Measurements from ENCODE around the gene HCAR2.
"Not testable (repeated sequence)": the region's sequence is repeated elsewhere in the genome, so short reads cannot be mapped to it uniquely, and the experiment has no call there.

HCAR2 gene

GRCh38 chr12:122701481-122701880 lies 1.7 kb downstream of the HCAR2 start:
- H3K4me3 ChIP-seq (replicated peaks; ENCODE audit: low read depth, low read length): not testable (repeated sequence)
- DNase-seq (ENCODE audit: extremely low read depth, low read depth): peak; percentile 50

- not testable (repeated sequence) for H3K4me3 ChIP-seq (replicated peaks; ENCODE audit: low read depth, low read length); DNase-seq (ENCODE audit: extremely low read depth, low read depth)
Measured at GRCh38 chr12:122700038-122700710, 3.0 kb downstream of the HCAR2 start.

- DNase-seq (ENCODE audit: extremely low read depth, low read depth); H3K4me3 ChIP-seq (replicated peaks; ENCODE audit: low read depth, low read length): not testable (repeated sequence)
Measured at GRCh38 chr12:122696922-122697321, 6.2 kb downstream of the HCAR2 start.

GRCh38 chr12:122691566-122691965 lies 11.6 kb downstream of the HCAR2 start:
- TF ChIP-seq, protein P1, sequence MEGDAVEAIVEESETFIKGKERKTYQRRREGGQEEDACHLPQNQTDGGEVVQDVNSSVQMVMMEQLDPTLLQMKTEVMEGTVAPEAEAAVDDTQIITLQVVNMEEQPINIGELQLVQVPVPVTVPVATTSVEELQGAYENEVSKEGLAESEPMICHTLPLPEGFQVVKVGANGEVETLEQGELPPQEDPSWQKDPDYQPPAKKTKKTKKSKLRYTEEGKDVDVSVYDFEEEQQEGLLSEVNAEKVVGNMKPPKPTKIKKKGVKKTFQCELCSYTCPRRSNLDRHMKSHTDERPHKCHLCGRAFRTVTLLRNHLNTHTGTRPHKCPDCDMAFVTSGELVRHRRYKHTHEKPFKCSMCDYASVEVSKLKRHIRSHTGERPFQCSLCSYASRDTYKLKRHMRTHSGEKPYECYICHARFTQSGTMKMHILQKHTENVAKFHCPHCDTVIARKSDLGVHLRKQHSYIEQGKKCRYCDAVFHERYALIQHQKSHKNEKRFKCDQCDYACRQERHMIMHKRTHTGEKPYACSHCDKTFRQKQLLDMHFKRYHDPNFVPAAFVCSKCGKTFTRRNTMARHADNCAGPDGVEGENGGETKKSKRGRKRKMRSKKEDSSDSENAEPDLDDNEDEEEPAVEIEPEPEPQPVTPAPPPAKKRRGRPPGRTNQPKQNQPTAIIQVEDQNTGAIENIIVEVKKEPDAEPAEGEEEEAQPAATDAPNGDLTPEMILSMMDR (IDR thresholded peaks at IDR 0.05; ENCODE audit: low read depth, low read length, missing control alignments): no peak
- DNase-seq (ENCODE audit: extremely low read depth, low read depth): no peak
- no peak overlapping the region for H3K4me3 ChIP-seq (replicated peaks; ENCODE audit: low read depth, low read length)

DNA sequence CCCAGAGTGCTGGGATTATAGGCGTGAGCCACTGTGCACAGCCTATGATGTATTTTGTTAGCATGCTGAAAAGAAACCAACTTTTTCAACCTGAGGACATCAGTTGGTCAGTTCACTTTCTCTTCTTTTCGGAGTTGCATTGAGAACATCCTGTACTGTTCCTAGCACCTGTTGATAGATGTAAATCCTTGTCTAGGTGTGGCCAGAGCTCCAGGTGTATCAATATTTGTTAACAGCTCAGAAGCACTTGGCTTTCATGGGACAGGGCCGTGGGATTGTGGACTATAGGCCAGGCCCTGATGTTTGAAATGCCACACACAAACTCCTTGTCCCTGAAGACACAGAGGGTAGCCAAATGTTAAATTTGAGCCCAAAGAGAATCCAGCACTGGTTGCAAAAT lies 14.9 kb downstream of the HCAR2 start:
- no peak overlapping the region for H3K4me3 ChIP-seq (replicated peaks; ENCODE audit: low read depth, low read length)
- no peak for DNase-seq (ENCODE audit: extremely low read depth, low read depth)
- TF ChIP-seq, protein P1 (IDR thresholded peaks at IDR 0.05; ENCODE audit: low read depth, low read length, missing control alignments): no peak

GRCh38 chr12:122687086-122687485 lies 16.1 kb downstream of the HCAR2 start:
- H3K4me3 ChIP-seq (replicated peaks; ENCODE audit: low read depth, low read length): no peak overlapping the region
- TF ChIP-seq, protein P1 (IDR thresholded peaks at IDR 0.05; ENCODE audit: low read depth, low read length, missing control alignments): no peak
- no peak for DNase-seq (ENCODE audit: extremely low read depth, low read depth)

GRCh38 chr12:122686538-122686937 lies 16.6 kb downstream of the HCAR2 start:
- H3K4me3 ChIP-seq (replicated peaks; ENCODE audit: low read depth, low read length): no peak overlapping the region
- no peak for DNase-seq (ENCODE audit: extremely low read depth, low read depth)
- TF ChIP-seq, protein P1 (IDR thresholded peaks at IDR 0.05; ENCODE audit: low read depth, low read length, missing control alignments): no peak

DNA sequence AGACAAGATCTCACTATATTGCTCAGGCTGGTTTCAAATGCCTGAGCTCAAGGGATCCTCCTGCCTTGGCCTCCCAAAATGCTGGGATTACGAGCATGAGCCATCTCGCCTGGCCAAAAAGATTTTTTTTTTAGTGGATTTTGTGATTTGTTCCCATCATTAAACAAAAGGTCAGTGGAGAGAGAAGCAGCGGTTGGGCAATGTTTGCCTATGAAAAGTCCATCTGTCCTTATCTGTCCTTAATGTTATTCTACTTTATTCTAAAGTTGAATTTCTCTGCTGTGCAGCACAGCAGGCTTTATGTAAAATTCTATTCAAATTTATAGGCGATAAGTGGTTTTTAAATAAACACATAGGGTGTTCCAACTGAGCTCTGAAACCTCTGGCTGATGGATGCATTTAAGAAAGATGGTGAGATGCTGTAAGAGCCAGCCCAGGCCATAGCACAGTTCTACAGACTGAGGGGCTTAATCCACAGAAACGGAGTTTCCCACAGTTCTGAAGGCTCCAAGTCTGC lies 18.8 kb downstream of the HCAR2 start:
- TF ChIP-seq, protein P1 (IDR thresholded peaks at IDR 0.05; ENCODE audit: low read depth, low read length, missing control alignments): no peak
- no peak overlapping the region for H3K4me3 ChIP-seq (replicated peaks; ENCODE audit: low read depth, low read length)
- DNase-seq (ENCODE audit: extremely low read depth, low read depth): no peak
